ACC112 (cell line): ENCODE data around the gene PIWIL4.
A peak's percentile ranks its signal among the peaks of the same experiment; 100 is the strongest.

Experiments
- H2AFZ ChIP-seq: fragments of 200-600 bp; sonication (generic); one replicate; pipeline ENCODE4 v1.6.0; 2017; ENCODE audit warnings: antibody characterized with exemption, low read length; ENCODE audit not compliant: unreplicated experiment
- H3K27ac ChIP-seq: fragments of 200-600 bp; sonication (generic); 2 replicates; pipeline ENCODE4 v1.5.1; 2014; ENCODE audit warnings: low read depth, mild to moderate bottlenecking, antibody characterized with exemption, low read length, moderate library complexity
- H3K27me3 ChIP-seq: fragments of 200-600 bp; sonication (generic); 2 replicates; pipeline ENCODE4 v1.6.1; 2014; ENCODE audit warnings: mild to moderate bottlenecking, antibody characterized with exemption, low read length, moderate library complexity, mixed read lengths; ENCODE audit not compliant: insufficient read depth
- H3K36me3 ChIP-seq: fragments of 200-600 bp; sonication (generic); 2 replicates; pipeline ENCODE4 v1.6.1; 2016; ENCODE audit warnings: mild to moderate bottlenecking, antibody characterized with exemption, low read length, moderate library complexity, mixed read lengths; ENCODE audit not compliant: insufficient read depth
- H3K4me1 ChIP-seq: fragments of 200-600 bp; sonication (generic); one replicate; pipeline ENCODE4 v1.6.1; 2016; ENCODE audit warnings: low read length, mixed read lengths; ENCODE audit not compliant: insufficient read depth, unreplicated experiment, control insufficient read depth
- H3K4me3 ChIP-seq: fragments of 200-600 bp; sonication (generic); 2 replicates; pipeline ENCODE4 v1.5.1; 2014; ENCODE audit warnings: mild to moderate bottlenecking, low read depth, low read length
- H3K79me2 ChIP-seq: fragments of 200-600 bp; sonication (generic); one replicate; pipeline ENCODE4 v1.6.0; 2016; ENCODE audit warnings: low read length; ENCODE audit not compliant: control insufficient read depth, unreplicated experiment, insufficient read depth

PIWIL4 gene

DNA sequence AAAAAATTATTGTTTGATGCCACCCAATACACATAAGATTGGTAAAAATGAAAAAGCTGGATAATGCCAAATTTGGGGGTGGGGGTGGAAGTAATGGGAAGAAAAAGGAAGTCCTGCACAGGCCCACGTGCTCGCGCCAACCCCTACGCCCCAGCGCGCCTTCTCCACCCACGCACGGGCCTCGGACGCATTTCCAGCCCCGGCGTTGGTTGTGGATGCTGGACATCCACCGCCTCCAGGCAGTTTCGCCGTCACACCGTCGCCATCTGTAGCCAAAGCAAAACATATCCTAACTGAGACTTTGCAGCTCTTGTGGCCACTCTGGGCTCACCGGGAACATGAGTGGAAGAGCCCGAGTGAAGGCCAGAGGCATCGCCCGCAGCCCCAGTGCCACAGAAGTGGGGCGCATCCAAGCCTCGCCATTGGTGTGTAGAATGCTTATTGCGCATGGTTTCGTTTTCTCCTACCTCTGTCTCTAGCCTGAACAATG, at the start of gene PIWIL4:
TSS of gene PIWIL4 (plus strand) at position 188 of the 490 bp plus-strand sequence. CDS start at position 339, 151 bp downstream.
- no peak within 1 kb of the TSS for H2AFZ ChIP-seq
- H3K4me1 ChIP-seq = peaks cover 13% of the 10 kb centered on the region
- no peaks in the 10 kb centered on the region for H3K79me2 ChIP-seq
- no peaks in the 10 kb centered on the region for H3K27me3 ChIP-seq
- no peak within 1 kb of the TSS for H3K4me3 ChIP-seq
- H3K27ac ChIP-seq = no peak within 1 kb of the TSS
- no peaks in the 10 kb centered on the region for H3K36me3 ChIP-seq

DNA sequence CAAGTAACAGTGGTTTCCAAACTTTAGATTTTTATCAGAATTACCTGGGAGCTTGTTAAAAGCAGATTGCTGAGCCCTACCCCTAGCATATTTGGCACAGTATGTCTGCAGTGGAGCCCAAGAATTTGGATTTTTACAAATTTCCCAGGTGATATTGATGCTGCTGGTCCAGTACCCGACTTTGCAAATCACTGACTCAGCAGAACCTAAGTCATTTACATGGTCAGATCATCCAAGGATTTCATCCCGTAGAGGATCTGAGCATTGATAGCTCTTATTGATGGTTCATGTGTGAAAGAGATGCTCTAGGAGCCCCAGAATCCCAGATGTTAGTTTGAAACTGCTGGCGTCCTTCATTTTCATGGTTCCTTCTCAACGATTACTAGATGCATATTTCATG, 48.9 kb upstream of the PIWIL4 start:
- Histone ChIP-seq H3K79me2 (no peaks in the 10 kb centered on the region), H2AFZ (no peak overlapping the region), H3K4me3 (no peak overlapping the region), H3K27ac (no peak overlapping the region), H3K4me1 (no peaks in the 10 kb centered on the region), H3K27me3 (0 out of 2 replicates have a peak, but pooled peaks cover 7% of the 10 kb centered on the region), H3K36me3 (no peaks in the 10 kb centered on the region)

DNA sequence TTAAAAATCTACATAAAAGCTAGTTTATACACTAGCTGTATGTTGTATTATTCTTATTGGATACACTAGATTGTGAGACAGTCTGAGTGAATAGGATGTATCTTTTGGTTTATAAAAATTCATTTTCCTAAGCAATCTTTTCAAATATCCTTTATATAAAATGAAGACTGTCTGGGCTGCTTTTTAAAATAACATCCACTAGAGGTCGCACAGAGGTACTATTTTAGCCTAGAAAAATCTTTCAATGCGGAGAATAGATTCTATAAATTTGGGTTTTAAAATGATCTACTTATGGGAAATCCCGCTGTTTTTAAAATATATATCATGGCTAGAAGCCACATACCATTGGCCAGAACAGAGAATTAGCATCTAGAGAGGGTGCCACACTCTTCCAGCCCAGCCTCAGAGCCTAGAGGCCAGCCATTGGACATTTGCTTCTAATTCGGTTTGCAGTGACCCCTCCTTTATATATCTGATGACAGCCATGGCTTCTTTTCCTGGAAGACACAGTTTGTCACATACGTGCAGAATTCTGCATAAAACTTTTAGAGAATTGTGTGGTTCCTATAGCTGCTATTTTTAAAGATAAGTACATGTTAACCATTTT, 47.6 kb upstream of the PIWIL4 start:
- H3K4me1 ChIP-seq = no peaks in the 10 kb centered on the region
- no peak overlapping the region for H3K4me3 ChIP-seq
- H3K27ac ChIP-seq = no peak overlapping the region
- H2AFZ ChIP-seq = peak overlapping the region; percentile 35
- 0 out of 2 replicates have a peak, but pooled peaks cover 7% of the 10 kb centered on the region for H3K27me3 ChIP-seq
- no peaks in the 10 kb centered on the region for H3K36me3 ChIP-seq
- H3K79me2 ChIP-seq = no peaks in the 10 kb centered on the region

DNA sequence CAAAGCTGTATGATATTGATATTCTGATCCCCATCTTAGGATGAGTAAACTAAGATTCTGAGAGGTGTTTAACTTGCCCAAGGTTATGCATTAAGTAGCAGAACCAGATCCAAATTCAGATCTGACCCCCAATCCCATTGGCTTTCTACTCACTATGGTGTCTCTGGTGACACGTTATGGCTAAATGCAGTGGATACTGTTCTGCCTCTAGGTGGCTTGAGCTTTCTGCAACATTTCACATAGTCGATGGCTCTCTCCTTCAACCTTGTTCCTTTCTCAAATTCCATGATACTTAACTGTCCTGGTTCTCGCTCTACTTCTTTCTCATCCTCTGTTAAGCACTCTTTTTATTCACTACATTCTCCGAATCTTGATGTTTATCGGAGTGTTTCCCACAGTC, 45.5 kb upstream of the PIWIL4 start:
- Histone ChIP-seq H2AFZ (no peak overlapping the region), H3K27me3 (no peaks in the 10 kb centered on the region), H3K4me3 (no peak overlapping the region), H3K79me2 (no peaks in the 10 kb centered on the region), H3K27ac (no peak overlapping the region), H3K4me1 (no peaks in the 10 kb centered on the region), H3K36me3 (no peaks in the 10 kb centered on the region)

DNA sequence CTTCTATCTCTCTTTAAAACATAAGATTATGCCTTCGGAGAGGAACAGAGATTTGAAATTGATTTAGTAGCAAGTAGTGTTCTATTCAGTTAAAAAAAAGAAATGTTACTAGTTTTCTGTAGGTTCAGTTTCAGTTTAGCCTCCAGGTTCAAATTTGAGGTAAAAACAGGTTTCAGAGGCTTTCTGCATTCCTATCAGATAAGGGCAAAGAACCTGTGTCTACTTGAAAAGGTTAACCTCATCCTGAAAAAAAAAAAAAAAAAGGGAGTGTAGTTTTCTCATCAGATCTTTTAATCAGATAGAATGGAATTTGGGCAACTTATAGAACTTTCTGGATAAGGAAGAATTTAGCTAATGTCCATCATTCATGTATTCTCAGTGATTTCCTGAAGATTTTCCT, 42.8 kb upstream of the PIWIL4 start:
- no peaks in the 10 kb centered on the region for H3K4me1 ChIP-seq
- no peaks in the 10 kb centered on the region for H3K27me3 ChIP-seq
- H3K79me2 ChIP-seq = no peaks in the 10 kb centered on the region
- no peak overlapping the region for H3K4me3 ChIP-seq
- no peak overlapping the region for H3K27ac ChIP-seq
- no peak overlapping the region for H2AFZ ChIP-seq
- H3K36me3 ChIP-seq = no peaks in the 10 kb centered on the region

DNA sequence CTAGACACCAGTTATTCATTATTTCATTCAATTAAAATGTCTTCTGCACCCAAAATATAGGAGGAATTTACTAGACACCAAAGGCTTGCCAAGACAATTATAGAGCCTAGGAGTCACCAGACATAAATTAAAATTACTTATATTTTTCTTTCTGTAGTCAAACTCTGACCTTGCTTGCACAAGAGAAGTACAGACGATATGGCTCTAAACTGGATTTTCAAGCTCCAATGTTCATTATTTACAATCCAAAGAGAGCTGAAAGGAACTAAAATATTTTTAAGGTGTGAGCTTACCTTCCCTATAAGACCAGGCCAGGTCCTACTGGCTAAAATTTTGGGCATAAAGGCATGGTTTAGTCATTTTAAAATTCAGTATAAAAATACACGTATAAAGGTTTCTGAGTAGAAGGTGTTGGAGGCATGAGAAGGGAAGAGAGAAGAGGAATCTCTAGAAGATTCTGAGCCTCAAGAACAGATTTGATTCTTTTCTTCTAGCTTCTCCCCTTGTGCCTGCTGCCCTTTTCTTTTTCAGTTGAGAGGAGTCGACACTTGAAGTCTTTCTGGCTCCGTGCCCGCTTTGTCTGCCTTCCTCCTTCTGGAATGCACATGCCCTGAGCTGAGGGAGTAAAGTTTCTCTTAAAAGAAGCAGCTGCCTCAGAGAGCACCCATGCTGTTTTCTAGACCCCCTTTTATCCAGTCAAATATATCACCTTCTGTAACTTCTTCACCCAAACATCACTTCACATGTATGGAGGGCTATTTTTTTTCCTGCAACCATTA, 41.4 kb upstream of the PIWIL4 start:
- H3K36me3 ChIP-seq = no peaks in the 10 kb centered on the region
- no peak overlapping the region for H2AFZ ChIP-seq
- H3K4me3 ChIP-seq = no peak overlapping the region

DNA sequence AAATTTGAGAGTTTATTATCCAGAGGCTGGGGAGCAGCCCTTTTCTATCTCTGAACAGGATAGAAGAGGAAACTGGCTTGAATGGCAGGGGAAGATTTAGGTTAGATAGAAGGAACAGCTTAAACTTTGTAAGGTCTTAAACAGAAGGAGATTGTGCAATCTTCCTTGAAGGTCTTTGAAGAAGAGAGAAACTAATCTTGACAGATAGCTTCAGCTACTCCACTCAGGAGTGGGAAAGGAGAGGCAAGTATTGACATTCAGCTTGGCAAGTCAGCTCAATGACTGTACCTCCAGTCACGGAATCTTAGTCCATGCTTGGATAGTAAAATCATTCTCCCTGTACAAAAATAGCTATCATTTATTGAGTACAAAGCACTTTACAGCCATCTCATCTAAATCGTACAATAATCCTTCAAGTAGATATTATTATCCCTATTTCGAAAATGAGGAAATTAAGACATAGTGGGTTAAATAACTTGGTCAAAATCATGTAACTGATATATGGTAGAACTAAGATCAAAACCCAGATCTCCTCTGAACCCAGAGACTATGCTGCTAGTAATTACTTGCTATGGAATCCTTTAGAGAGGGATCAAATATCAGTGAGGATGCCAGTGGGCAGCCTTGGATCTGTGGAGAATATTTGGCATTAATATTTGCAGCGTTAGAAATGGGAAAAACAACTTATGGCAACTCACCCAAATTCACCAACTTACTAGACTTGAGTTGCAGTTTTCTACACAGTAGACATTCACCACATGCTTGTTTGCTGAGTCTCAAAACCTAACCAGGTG, 40.3 kb upstream of the PIWIL4 start:
- H3K36me3 ChIP-seq = no peaks in the 10 kb centered on the region
- H3K27me3 ChIP-seq = no peaks in the 10 kb centered on the region
- H3K4me1 ChIP-seq = no peaks in the 10 kb centered on the region
- no peak overlapping the region for H3K27ac ChIP-seq
- no peak overlapping the region for H2AFZ ChIP-seq
- H3K4me3 ChIP-seq = no peak overlapping the region
- H3K79me2 ChIP-seq = no peaks in the 10 kb centered on the region

More for the DNA sequence above, 41.4 kb upstream of the PIWIL4 start:
- H3K4me1 ChIP-seq = no peaks in the 10 kb centered on the region
- H3K27me3 ChIP-seq = no peaks in the 10 kb centered on the region
- no peak overlapping the region for H3K27ac ChIP-seq
- H3K79me2 ChIP-seq = no peaks in the 10 kb centered on the region

DNA sequence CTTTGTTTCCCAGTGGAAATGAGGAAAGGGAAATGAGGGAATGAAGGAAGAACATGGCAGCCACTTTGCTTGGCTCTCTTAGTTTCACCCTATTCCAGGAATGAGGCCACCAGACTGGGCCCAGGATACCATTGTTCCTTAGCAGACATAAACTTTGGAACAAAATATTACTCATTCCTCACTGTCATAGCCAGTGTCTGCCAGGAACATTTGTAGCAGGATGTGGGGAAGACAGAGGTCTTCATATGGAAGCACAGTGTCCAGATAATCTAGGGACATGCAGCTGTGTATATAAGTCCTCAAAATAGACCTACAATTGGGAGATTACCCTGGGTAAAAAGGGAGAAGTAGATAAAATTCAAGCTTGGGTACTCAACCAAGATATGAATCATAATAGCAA, 38.6 kb upstream of the PIWIL4 start:
- Histone ChIP-seq H3K4me3 (no peak overlapping the region), H3K27me3 (no peaks in the 10 kb centered on the region), H3K4me1 (no peaks in the 10 kb centered on the region), H3K79me2 (no peaks in the 10 kb centered on the region), H2AFZ (no peak overlapping the region), H3K27ac (no peak overlapping the region), H3K36me3 (no peaks in the 10 kb centered on the region)

DNA sequence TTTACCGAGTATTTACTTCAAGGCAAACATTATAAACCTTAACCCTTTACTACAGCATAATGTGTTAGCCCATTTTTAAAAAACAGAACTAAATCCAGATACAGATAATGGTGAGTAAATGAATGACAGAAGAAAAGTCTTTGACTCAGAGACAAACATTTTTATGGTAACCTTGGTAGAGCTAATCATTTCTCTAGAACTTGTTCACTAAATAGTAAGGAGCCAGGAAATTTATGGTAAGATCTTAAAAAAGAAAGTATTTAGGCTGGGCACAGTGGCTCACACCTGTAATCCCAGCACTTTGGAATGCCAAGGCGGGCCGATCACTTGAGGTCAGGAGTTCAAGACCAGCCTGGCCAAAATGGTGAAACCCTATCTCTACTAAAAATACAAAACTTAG, 35.0 kb upstream of the PIWIL4 start:
- Histone ChIP-seq H3K27me3 (no peaks in the 10 kb centered on the region), H2AFZ (no peak overlapping the region), H3K36me3 (no peaks in the 10 kb centered on the region), H3K4me1 (peaks cover 10% of the 10 kb centered on the region), H3K27ac (no peak overlapping the region), H3K79me2 (no peaks in the 10 kb centered on the region), H3K4me3 (no peak overlapping the region)

DNA sequence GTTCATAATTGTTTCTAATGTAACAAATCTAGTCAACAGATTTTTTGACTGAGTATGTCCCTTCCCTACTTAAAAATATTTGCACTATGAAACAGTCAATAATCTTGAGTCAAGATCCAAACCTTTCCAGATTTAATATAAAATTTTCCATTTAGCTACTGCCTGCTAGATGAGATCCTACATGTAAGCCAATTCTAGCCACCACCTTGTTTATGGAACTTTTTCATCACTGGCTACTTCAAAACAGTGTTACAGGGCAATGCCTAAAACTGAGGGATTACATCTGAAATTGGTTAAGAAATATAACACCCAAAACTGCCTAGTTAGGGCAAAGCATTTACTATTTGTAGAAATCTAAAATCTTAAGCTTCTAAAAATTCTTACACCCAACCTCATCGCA, 34.0 kb upstream of the PIWIL4 start:
- no peak overlapping the region for H3K4me3 ChIP-seq
- peaks cover 16% of the 10 kb centered on the region for H3K4me1 ChIP-seq
- H3K27me3 ChIP-seq = no peaks in the 10 kb centered on the region
- no peaks in the 10 kb centered on the region for H3K79me2 ChIP-seq
- no peaks in the 10 kb centered on the region for H3K36me3 ChIP-seq
- no peak overlapping the region for H3K27ac ChIP-seq
- H2AFZ ChIP-seq = peak overlapping the region; percentile 87
